GM12875 (cell line): ENCODE measurements around the gene CGAS.
"Not testable (repeated sequence)": the region's sequence is repeated elsewhere in the genome, so short reads cannot be mapped to it uniquely, and the experiment has no call there.

ENCODE experiments used
- H3K4me3 ChIP-seq: one replicate; pipeline ENCODE4 v1.5.1; 2011; ENCODE audit warnings: low read depth, low read length, control low read depth
- TF ChIP-seq, protein P1 (sequence below): IDR thresholded peaks from 2 replicates; pipeline ENCODE4 v1.5.1; 2011; ENCODE audit warnings: low read depth, mild to moderate bottlenecking, control low read depth, inconsistent platforms, low read length, moderate library complexity, borderline replicate concordance; ENCODE audit not compliant: insufficient read depth

CGAS gene

GRCh38 chr6:73388800-73389512, 63.1 kb downstream of the CGAS start:
- TF ChIP-seq, protein P1, sequence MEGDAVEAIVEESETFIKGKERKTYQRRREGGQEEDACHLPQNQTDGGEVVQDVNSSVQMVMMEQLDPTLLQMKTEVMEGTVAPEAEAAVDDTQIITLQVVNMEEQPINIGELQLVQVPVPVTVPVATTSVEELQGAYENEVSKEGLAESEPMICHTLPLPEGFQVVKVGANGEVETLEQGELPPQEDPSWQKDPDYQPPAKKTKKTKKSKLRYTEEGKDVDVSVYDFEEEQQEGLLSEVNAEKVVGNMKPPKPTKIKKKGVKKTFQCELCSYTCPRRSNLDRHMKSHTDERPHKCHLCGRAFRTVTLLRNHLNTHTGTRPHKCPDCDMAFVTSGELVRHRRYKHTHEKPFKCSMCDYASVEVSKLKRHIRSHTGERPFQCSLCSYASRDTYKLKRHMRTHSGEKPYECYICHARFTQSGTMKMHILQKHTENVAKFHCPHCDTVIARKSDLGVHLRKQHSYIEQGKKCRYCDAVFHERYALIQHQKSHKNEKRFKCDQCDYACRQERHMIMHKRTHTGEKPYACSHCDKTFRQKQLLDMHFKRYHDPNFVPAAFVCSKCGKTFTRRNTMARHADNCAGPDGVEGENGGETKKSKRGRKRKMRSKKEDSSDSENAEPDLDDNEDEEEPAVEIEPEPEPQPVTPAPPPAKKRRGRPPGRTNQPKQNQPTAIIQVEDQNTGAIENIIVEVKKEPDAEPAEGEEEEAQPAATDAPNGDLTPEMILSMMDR = peak; percentile 63
- H3K4me3 ChIP-seq = peak overlapping the region; percentile 62

DNA sequence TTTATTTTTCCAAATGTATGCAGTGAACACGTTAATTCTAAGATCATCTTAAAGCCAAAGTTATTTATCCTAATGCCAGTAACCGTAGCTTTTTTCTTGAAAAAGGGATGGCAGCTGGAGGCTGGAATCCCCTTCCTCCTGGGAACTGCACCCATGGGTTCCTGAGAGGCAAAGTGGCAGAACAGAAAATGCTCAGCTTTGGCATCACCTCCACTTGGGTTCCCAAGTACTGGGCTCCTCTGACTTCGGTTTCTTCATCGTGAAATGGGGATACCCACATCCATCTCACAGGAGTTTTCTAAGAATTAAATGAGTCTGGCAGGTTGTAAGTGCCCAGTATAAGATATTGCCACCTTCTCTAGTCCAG, 63.7 kb downstream of the CGAS start:
- H3K4me3 ChIP-seq = peak overlapping the region; percentile 62
- TF ChIP-seq, protein P1 = no peak

DNA sequence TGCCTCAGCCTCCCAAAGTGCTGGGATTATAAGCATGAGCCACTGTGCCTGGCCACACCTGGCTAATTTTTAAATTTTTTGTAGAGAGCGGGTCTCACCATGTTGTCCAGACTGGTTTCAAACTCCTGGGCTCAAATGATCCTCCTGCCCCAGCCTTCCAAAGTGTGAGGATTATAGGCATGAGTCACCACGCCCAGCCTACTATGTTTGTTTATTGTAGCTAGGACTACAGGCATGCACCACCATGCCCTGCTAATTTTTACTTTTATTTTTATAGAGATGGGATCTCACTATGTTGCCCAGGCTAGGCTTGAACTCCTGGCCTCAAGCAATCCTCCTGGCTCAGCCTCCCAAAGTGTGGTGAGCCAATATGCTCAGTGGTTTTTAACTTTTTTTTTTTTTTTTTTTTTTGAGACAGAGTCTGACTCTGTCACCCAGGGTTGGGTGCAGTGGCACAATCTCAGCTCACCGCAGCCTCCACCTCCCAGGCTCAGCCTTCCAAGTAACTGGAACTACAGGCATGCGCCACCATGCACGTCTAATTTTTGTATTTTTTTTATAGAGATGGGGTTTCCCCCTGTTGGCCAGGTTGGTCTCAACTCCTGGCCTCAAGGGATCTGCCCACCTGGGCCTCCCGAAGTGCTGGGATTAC, 69.5 kb downstream of the CGAS start:
- TF ChIP-seq, protein P1 = no peak

DNA sequence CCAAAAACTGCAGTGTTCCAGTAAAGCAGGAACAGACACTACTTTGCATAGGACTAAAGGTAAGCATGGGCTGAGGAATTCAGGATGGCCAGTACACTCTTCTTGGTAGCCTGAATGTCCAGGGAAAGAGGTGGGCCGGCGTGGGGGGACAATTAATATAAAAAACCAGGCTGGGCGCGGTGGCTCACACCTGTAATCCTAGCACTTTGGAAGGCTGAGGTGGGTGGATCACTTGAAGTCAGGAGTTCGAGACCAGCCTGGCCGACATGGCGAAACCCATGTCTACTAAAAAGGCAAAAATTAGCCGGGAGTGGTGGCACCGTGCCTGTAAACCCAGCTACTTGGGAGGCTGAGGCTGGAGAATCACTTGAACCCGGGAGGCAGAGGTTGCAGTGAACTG, 70.6 kb downstream of the CGAS start:
- H3K4me3 ChIP-seq = not testable (repeated sequence)

More for the DNA sequence above, 69.5 kb downstream of the CGAS start:
- H3K4me3 ChIP-seq = no peak overlapping the region

DNA sequence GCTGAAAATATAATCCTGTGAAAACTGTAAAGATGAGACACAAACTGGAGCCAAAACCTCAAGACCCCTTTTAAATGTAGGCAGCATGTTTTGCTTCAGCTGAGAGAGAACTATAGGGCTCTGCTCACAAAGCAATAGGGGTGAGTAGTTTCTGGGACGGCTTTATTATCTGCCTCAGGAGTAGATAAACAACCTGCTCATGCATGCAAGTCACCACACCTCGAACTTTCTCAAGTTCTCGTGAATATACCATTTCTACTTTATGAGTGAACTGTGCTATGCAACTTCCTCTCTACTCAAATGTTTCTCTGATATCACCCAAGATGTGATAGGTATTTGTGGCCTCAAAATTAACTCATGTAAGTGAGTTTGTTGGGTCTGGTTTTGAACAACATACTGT, 74.9 kb downstream of the CGAS start:
- TF ChIP-seq, protein P1 = no peak
- H3K4me3 ChIP-seq = no peak overlapping the region

DNA sequence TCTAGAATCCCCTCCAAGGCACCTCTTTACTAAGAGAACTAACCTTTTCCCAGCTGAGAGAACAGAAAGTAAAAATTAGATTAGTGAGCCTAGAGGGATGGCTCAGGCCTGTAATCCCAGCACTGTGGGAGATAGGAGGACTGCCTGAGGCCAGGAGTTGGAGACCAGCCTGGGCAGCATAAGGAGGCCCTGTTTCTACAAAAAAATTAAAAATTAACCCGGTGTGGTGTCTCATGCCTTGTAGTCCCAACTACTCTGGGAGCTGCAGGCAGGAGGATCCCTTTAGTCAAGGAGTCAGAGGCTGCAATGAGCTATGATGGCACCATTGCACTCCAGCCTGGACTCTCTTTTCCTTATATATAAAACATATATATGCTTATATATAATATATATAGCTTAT, 76.9 kb downstream of the CGAS start:
- H3K4me3 ChIP-seq = no peak overlapping the region
- TF ChIP-seq, protein P1 = no peak
